MM.1S (cell line): Measurements from ENCODE around the gene KRTAP10-2.
A peak's percentile ranks its signal among the peaks of the same experiment; 100 is the strongest.

Experiments
- EZH2 ChIP-seq: fragments of 300-600 bp; sonication (generic); optimal IDR thresholded peaks from 2 replicates; pipeline ENCODE3; 2017; ENCODE audit warnings: low read depth, mild to moderate bottlenecking, antibody characterized with exemption, low read length, mixed read lengths
- TF ChIP-seq, protein P1 (sequence below): fragments of 300-600 bp; sonication (generic); IDR thresholded peaks from 2 replicates; pipeline ENCODE4 v1.5.1; 2016; ENCODE audit warnings: antibody characterized with exemption, low read length, mixed read lengths

DNA sequence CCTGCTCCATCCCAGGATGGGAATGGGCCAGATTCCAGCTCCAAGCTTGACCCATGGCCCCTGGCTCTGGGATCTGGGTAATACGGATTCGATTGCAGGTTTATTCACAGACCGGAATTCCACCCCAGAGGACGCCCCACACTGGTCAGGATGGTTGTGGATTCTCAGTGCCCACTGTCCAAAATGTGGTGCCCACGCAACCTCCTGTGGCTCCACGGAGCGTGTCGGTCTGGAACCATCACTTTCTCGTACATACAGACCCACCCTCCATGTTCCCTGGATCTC, 42.9 kb downstream of the KRTAP10-2 start:
- TF ChIP-seq, protein P1, sequence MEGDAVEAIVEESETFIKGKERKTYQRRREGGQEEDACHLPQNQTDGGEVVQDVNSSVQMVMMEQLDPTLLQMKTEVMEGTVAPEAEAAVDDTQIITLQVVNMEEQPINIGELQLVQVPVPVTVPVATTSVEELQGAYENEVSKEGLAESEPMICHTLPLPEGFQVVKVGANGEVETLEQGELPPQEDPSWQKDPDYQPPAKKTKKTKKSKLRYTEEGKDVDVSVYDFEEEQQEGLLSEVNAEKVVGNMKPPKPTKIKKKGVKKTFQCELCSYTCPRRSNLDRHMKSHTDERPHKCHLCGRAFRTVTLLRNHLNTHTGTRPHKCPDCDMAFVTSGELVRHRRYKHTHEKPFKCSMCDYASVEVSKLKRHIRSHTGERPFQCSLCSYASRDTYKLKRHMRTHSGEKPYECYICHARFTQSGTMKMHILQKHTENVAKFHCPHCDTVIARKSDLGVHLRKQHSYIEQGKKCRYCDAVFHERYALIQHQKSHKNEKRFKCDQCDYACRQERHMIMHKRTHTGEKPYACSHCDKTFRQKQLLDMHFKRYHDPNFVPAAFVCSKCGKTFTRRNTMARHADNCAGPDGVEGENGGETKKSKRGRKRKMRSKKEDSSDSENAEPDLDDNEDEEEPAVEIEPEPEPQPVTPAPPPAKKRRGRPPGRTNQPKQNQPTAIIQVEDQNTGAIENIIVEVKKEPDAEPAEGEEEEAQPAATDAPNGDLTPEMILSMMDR = no peak
- TF ChIP-seq EZH2 = peak; percentile 41
